K562 (cell line): Measurements from ENCODE around the gene TOR1B. TPM values are rescaled to one million over a fixed set of nuclear protein-coding genes. Genes with fewer than 3 reads are reported as not detected.

Experiments used
- FOXP1 ChIP-seq: sonication (generic); formaldehyde crosslinking; IDR thresholded peaks from 2 replicates; pipeline ENCODE4 v1.8.0; 2022; ENCODE audit warnings: mild to moderate bottlenecking, missing genetic modification reagents
- GABPA ChIP-seq: fragments of 200-800 bp; sonication (Bioruptor generic); conservative IDR thresholded peaks from 2 replicates; pipeline ENCODE4 v1.6.1; 2016; ENCODE audit warnings: low read depth, missing genetic modification characterization, missing compliant biosample characterization
- MGA ChIP-seq: fragments of 450-650 bp; IDR thresholded peaks from 2 replicates; pipeline ENCODE4 v1.6.1; 2016; ENCODE audit warnings: mild to moderate bottlenecking, moderate library complexity
- RREB1 ChIP-seq: fragments of 250-450 bp; sonication (Bioruptor Pico); IDR thresholded peaks from 2 replicates; pipeline ENCODE4 v1.4.0; 2020
- SRSF3 ChIP-seq: fragments of 200-400 bp; formaldehyde crosslinking; IDR thresholded peaks from 2 replicates; pipeline ENCODE4 v1.6.1; 2016; ENCODE audit warnings: mild to moderate bottlenecking, low read length, moderate library complexity; ENCODE audit not compliant: insufficient read depth
- WHSC1 ChIP-seq: IDR thresholded peaks from one replicate; pipeline ENCODE4 v1.6.1; 2012; ENCODE audit warnings: low read length, control low read depth, inconsistent platforms
- polyA plus RNA-seq, 8 experiments: library from polyadenylated mRNA; depleted of rRNA in 4 of 8; stranded (reverse) in 5 of 8; unstranded in 3 of 8; fragments of >200 nt; fragmentation: Nextera tagmentation in 2 of 8; fragmentation: Illumina TruSeq in 1 of 8; extraction: Ambion mirVana in 2 of 8; extraction: Trizol in 1 of 8; gene quantifications; 2 replicates each; pipeline versions ENCODE4 v1.2.1 to v1.2.3, GENCODE V29; 2011 to 2014; ENCODE audit warnings: inconsistent platforms in 1 of 8, missing spikeins in 1 of 8
- total RNA-seq, 7 experiments: library from RNA; depleted of rRNA in 6 of 7; stranded (reverse); fragments of >200 nt in 6 of 7; fragmentation: Illumina TruSeq in 2 of 7; extraction: Trizol in 2 of 7; gene quantifications; 2 replicates each; pipeline versions ENCODE4 v1.2.1 to v1.2.3, GENCODE V29; 2011 to 2021; ENCODE audit warnings: low replicate concordance in 1 of 7
- TF ChIP-seq, protein P1 (sequence below): sonication (generic); formaldehyde crosslinking; IDR thresholded peaks from 2 replicates; pipeline ENCODE4 v1.8.1; 2023; ENCODE audit warnings: mild to moderate bottlenecking, missing genetic modification reagents

The TOR1B gene
- total and polyA plus RNA-seq, 9 of the 15 experiments (the other 6 are each of a cell fraction or from before 2014, with no cell fraction given): 4.2 to 36.5 (median 24.6) TPM

DNA sequence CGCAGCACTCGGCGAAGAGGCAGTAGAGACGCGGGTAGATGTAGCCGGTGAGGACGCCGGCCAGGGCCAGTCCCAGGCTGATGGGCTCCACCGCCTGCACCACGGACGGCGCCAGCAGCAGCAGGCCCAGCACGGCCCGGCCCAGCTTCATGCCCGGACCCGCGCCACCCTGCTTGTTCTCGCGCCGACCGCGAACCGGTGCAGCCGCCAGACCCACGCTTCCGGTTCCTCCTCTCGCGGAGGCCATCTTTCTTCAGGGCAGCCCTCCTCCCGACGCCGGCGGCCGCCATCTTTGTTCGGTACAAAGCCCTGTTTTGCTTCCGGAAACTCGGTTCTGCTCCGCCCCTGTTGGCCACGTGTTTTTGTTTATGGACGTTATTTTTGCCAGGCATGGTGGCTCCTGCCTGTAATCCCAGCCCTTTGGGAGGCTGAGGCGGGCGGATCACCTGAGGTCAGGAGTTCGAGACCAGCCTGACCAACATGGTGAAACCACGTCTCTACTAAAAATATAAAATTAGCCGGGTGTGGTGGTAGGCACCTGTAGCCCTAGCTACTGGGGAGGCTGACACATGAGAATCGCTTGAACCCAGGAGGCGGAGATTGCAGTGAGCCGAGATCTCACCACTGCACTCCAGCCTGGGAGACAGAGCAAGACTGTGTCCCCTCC lies 21.1 kb downstream of the TOR1B start, which contains the start of gene TOR1A (continued):
- no peak for TF ChIP-seq MGA
- peak; percentile 97 for TF ChIP-seq GABPA
- peak; percentile 90 for TF ChIP-seq FOXP1 (CRISPR knock-in tag)
- no peak for TF ChIP-seq WHSC1
- no peak for TF ChIP-seq RREB1 (CRISPR knock-in tag)
- TF ChIP-seq, protein P1, sequence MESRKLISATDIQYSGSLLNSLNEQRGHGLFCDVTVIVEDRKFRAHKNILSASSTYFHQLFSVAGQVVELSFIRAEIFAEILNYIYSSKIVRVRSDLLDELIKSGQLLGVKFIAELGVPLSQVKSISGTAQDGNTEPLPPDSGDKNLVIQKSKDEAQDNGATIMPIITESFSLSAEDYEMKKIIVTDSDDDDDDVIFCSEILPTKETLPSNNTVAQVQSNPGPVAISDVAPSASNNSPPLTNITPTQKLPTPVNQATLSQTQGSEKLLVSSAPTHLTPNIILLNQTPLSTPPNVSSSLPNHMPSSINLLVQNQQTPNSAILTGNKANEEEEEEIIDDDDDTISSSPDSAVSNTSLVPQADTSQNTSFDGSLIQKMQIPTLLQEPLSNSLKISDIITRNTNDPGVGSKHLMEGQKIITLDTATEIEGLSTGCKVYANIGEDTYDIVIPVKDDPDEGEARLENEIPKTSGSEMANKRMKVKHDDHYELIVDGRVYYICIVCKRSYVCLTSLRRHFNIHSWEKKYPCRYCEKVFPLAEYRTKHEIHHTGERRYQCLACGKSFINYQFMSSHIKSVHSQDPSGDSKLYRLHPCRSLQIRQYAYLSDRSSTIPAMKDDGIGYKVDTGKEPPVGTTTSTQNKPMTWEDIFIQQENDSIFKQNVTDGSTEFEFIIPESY: peak; percentile 84
- no peak for TF ChIP-seq SRSF3
